NB4 (cell line): Measurements from ENCODE around the gene BICDL1.

ENCODE experiments used
- MYC ChIP-seq: IDR thresholded peaks from 2 replicates; pipeline ENCODE4 v1.6.1; 2011; ENCODE audit warnings: low read depth, low read length
- POLR2A ChIP-seq: IDR thresholded peaks from 2 replicates; pipeline ENCODE4 v1.6.1; 2011; ENCODE audit warnings: mild to moderate bottlenecking; ENCODE audit not compliant: insufficient read length; ENCODE audit errors: extremely low read depth
- TF ChIP-seq, protein P1 (sequence below): IDR thresholded peaks from one replicate; pipeline ENCODE4 v1.5.1; 2012; ENCODE audit warnings: low read depth, low read length
- TF ChIP-seq, protein P2 (sequence below): IDR thresholded peaks from 2 replicates; pipeline ENCODE4 v1.6.1; 2011; ENCODE audit warnings: low read depth, low read length

DNA sequence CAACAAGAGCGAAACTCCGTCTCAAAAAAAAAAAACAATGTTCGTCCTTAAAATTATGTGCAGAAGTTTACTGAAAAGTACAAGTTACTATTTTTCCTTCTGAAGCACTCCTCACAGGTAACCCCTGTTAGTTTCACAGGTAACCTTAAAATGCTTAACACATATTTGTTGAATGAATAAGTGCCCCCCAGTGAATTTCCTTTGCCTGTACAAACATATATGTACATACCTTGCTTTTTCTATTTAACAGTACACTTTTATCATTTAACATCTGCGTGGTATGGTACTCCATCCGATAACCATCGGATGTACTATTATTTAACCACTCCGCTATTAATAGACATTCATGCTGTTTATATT lies 128.9 kb downstream of the BICDL1 start:
- TF ChIP-seq, protein P1, sequence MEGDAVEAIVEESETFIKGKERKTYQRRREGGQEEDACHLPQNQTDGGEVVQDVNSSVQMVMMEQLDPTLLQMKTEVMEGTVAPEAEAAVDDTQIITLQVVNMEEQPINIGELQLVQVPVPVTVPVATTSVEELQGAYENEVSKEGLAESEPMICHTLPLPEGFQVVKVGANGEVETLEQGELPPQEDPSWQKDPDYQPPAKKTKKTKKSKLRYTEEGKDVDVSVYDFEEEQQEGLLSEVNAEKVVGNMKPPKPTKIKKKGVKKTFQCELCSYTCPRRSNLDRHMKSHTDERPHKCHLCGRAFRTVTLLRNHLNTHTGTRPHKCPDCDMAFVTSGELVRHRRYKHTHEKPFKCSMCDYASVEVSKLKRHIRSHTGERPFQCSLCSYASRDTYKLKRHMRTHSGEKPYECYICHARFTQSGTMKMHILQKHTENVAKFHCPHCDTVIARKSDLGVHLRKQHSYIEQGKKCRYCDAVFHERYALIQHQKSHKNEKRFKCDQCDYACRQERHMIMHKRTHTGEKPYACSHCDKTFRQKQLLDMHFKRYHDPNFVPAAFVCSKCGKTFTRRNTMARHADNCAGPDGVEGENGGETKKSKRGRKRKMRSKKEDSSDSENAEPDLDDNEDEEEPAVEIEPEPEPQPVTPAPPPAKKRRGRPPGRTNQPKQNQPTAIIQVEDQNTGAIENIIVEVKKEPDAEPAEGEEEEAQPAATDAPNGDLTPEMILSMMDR, result no peak
- TF ChIP-seq POLR2A (no peak), MYC (no peak)
- TF ChIP-seq, protein P2, sequence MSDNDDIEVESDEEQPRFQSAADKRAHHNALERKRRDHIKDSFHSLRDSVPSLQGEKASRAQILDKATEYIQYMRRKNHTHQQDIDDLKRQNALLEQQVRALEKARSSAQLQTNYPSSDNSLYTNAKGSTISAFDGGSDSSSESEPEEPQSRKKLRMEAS, result no peak
